ENCODE measurements around the gene SLC46A1. TPM values are rescaled to one million over a fixed set of nuclear protein-coding genes. Genes with fewer than 3 reads are reported as not detected.

The SLC46A1 gene
- polyA plus RNA-seq, 3 donors, result 1.5 to 6.3 (median 1.7) TPM

GRCh38 chr17:28425206-28425605, 19.2 kb upstream of the SLC46A1 start:
- no peak for DNase-seq
- H3K27ac Mint-ChIP-seq, result no peak overlapping the region
- peaks cover 0 to 5% (median 0%) of the 10 kb centered on the region in 7 donors for H3K9me3 Mint-ChIP-seq
- no peak overlapping the region for H3K4me3 Mint-ChIP-seq
- Histone ChIP-seq H3K9me3 (replicated peaks in 1 of 2; ENCODE audit: control insufficient read depth in 1 of 2, insufficient read depth in 1 of 2, low read length in 2 of 2) (no peaks in the 10 kb centered on the region), H3K9ac (ENCODE audit: insufficient read depth, low read length, poor library complexity, severe bottlenecking) (no peak overlapping the region), H3K27ac (ENCODE audit: low read depth in 1 of 2, low read length in 2 of 2) (no peak overlapping the region), H3K27me3 (ENCODE audit: control insufficient read depth in 2 of 2, insufficient read depth in 2 of 2, low read length in 2 of 2) (no peaks in the 10 kb centered on the region), H3K4me2 (replicated peaks; ENCODE audit: extremely low read depth, low read length, poor library complexity, severe bottlenecking) (no peak overlapping the region), H3K79me2 (ENCODE audit: insufficient read depth, low read length) (no peaks in the 10 kb centered on the region), H3K4me1 (ENCODE audit: control insufficient read depth in 1 of 2, insufficient read depth in 2 of 2, low read length in 2 of 2) (no peaks in the 10 kb centered on the region), H3K4me3 (replicated peaks in 1 of 3; ENCODE audit: low read depth in 2 of 3, low read length in 3 of 3) (no peak overlapping the region), H3K36me3 (replicated peaks in 1 of 2; ENCODE audit: control insufficient read depth in 1 of 2, insufficient read depth in 2 of 2, low read length in 2 of 2) (no peaks in the 10 kb centered on the region), H2AFZ (ENCODE audit: insufficient read depth, low read depth, low read length, poor library complexity, severe bottlenecking) (no peak overlapping the region), H4K20me1 (ENCODE audit: insufficient read depth, low read length) (no peaks in the 10 kb centered on the region)
- TF ChIP-seq CTCF (IDR thresholded peaks at IDR 0.05), result no peak
- intact Hi-C loops (cut with micrococcal nuclease), result no loop called here
- WGBS (ENCODE audit: insufficient coverage), result 93% methylated on average over 12 of the region's 13 CpGs
- no peaks in the 10 kb centered on the region for H3K36me3 Mint-ChIP-seq
- peaks cover 0 to 4% (median 3%) of the 10 kb centered on the region in 3 donors for H3K27me3 Mint-ChIP-seq (ENCODE audit: low read depth in 3 of 3)
- no peaks in the 10 kb centered on the region for H3K4me1 Mint-ChIP-seq

- H3K79me2 ChIP-seq (ENCODE audit: insufficient read depth, low read length), result no peaks in the 10 kb centered on the region
- DNase-seq, result no peak
- Mint-ChIP-seq H3K36me3 (no peaks in the 10 kb centered on the region), H3K9me3 (peaks cover 0 to 1% (median 0%) of the 10 kb centered on the region in 7 donors), H3K4me3 (no peak overlapping the region), H3K27ac (no peak overlapping the region), H3K4me1 (peaks cover 3% of the 10 kb centered on the region), H3K27me3 (ENCODE audit: low read depth in 3 of 3) (peaks cover 0 to 6% (median 4%) of the 10 kb centered on the region in 3 donors)
- H3K9ac ChIP-seq (ENCODE audit: insufficient read depth, low read length, poor library complexity, severe bottlenecking), result no peak overlapping the region
- no peaks in the 10 kb centered on the region for H3K36me3 ChIP-seq (replicated peaks in 1 of 2; ENCODE audit: control insufficient read depth in 1 of 2, insufficient read depth in 2 of 2, low read length in 2 of 2)
- H3K4me2 ChIP-seq (replicated peaks; ENCODE audit: extremely low read depth, low read length, poor library complexity, severe bottlenecking), result no peak overlapping the region
- H2AFZ ChIP-seq (ENCODE audit: insufficient read depth, low read depth, low read length, poor library complexity, severe bottlenecking), result no peak overlapping the region
- H3K27me3 ChIP-seq (ENCODE audit: control insufficient read depth in 2 of 2, insufficient read depth in 2 of 2, low read length in 2 of 2), result no peaks in the 10 kb centered on the region
- no peaks in the 10 kb centered on the region for H3K9me3 ChIP-seq (replicated peaks in 1 of 2; ENCODE audit: control insufficient read depth in 1 of 2, insufficient read depth in 1 of 2, low read length in 2 of 2)
- WGBS (ENCODE audit: insufficient coverage), result no CpG with 5 or more reads among the region's 7 CpGs
- no peak for TF ChIP-seq CTCF (IDR thresholded peaks at IDR 0.05)
- H3K4me1 ChIP-seq (ENCODE audit: control insufficient read depth in 1 of 2, insufficient read depth in 2 of 2, low read length in 2 of 2), result no peaks in the 10 kb centered on the region
- H4K20me1 ChIP-seq (ENCODE audit: insufficient read depth, low read length), result no peaks in the 10 kb centered on the region
- H3K4me3 ChIP-seq (replicated peaks in 1 of 3; ENCODE audit: low read depth in 2 of 3, low read length in 3 of 3), result no peak overlapping the region
- H3K27ac ChIP-seq (ENCODE audit: low read depth in 1 of 2, low read length in 2 of 2), result no peak overlapping the region
- intact Hi-C loops (cut with micrococcal nuclease), result no loop called here
Observed at GRCh38 chr17:28421787-28422305, 15.8 kb upstream of the SLC46A1 start.

Measured in CD14-positive monocyte (primary cell).